H1 (cell line): Measurements from ENCODE around the gene NETO2. TPM values are rescaled to one million over a fixed set of nuclear protein-coding genes. Genes with fewer than 3 reads are reported as not detected.

Experiments
- CTCF ChIA-PET: fragments of 300-600 bp; sonication (Branson Sonifier 250); formaldehyde crosslinking; loops from one replicate; lab custom pipeline; 2021; ENCODE audit not compliant: partially characterized antibody; lab: Charles Lee
- POLR2A ChIA-PET: fragments of 300-600 bp; sonication (Branson Sonifier 250); formaldehyde crosslinking; loops from one replicate; lab custom pipeline; 2021; ENCODE audit warnings: inconsistent platforms; ENCODE audit not compliant: partially characterized antibody; lab: Charles Lee
- DNase-seq, 2 experiments: peaks; one replicate each; pipeline versions ENCODE4 v3.0.0 to v3.0.0-alpha.2; 2010 to 2022; ENCODE audit warnings: low spot score in 2 of 2, low read depth in 1 of 2, mixed read lengths in 1 of 2
- FAIRE-seq: peaks from 2 replicates; lab custom pipeline; 2011; peaks lifted over from hg19 to GRCh38; lab: Jason Lieb, UNC
- H2AFZ ChIP-seq: 2 replicates; pipeline ENCODE4 v1.8.1; 2012; ENCODE audit warnings: low read length, inconsistent platforms
- H2AK5ac ChIP-seq: 2 replicates; pipeline ENCODE4 v1.6.1; 2013; ENCODE audit warnings: low read depth, low read length
- H2BK120ac ChIP-seq: replicated peaks from 2 replicates; pipeline ENCODE3; 2013; ENCODE audit warnings: low read depth, low read length, inconsistent platforms
- H2BK12ac ChIP-seq: 2 replicates; pipeline ENCODE4 v1.6.1; 2013; ENCODE audit warnings: low read depth, low read length
- H2BK15ac ChIP-seq: 2 replicates; pipeline ENCODE4 v1.6.1; 2013; ENCODE audit warnings: low read length
- H2BK20ac ChIP-seq: 2 replicates; pipeline ENCODE4 v1.6.1; 2013; ENCODE audit warnings: low read length
- H2BK5ac ChIP-seq: 2 replicates; pipeline ENCODE4 v1.6.1; 2013; ENCODE audit warnings: low read depth, low read length
- H3K14ac ChIP-seq: 2 replicates; pipeline ENCODE4 v1.6.1; 2013; ENCODE audit warnings: inconsistent platforms; ENCODE audit not compliant: insufficient read length
- H3K18ac ChIP-seq: 2 replicates; pipeline ENCODE4 v1.6.1; 2013; ENCODE audit warnings: low read length; ENCODE audit errors: extremely low read depth
- H3K23ac ChIP-seq: 2 replicates; pipeline ENCODE4 v1.6.1; 2013; ENCODE audit warnings: inconsistent platforms; ENCODE audit not compliant: insufficient read length
- H3K23me2 ChIP-seq: 2 replicates; pipeline ENCODE4 v1.6.1; 2013; ENCODE audit warnings: low read depth, low read length
- H3K27ac ChIP-seq: 2 replicates; pipeline ENCODE4 v1.6.1; 2011; ENCODE audit warnings: low read depth, low read length, inconsistent platforms
- H3K27me3 ChIP-seq, 4 experiments: replicated peaks in 1 of 4; 1 replicate in 1 of 4; 2 replicates in 3 of 4; pipeline versions ENCODE4 v1.6.1 to v1.8.1; 2011 to 2013; ENCODE audit warnings: low read length in 3 of 4, mild to moderate bottlenecking in 3 of 4, inconsistent platforms in 2 of 4, mixed read lengths in 2 of 4, moderate library complexity in 1 of 4; ENCODE audit not compliant: control insufficient read depth in 3 of 4, insufficient read depth in 3 of 4; ENCODE audit errors: extremely low read depth in 1 of 4
- H3K36me3 ChIP-seq, 4 experiments: 2 replicates each; pipeline versions ENCODE4 v1.6.1 to v1.8.1; 2011 to 2013; ENCODE audit warnings: mild to moderate bottlenecking in 4 of 4, low read length in 3 of 4, moderate library complexity in 2 of 4, control low read depth in 1 of 4, inconsistent platforms in 1 of 4; ENCODE audit not compliant: insufficient read depth in 4 of 4, control insufficient read depth in 2 of 4
- H3K4ac ChIP-seq: replicated peaks from 2 replicates; pipeline ENCODE3; 2013; ENCODE audit warnings: low read length, low read depth, mixed read lengths, inconsistent platforms; ENCODE audit not compliant: insufficient read length
- H3K4me1 ChIP-seq, 4 experiments: replicated peaks in 1 of 4; 1 replicate in 1 of 4; 2 replicates in 3 of 4; pipeline versions ENCODE4 v1.6.1 to v1.8.1; 2011 to 2013; ENCODE audit warnings: low read length in 3 of 4, inconsistent platforms in 2 of 4, mixed read lengths in 1 of 4; ENCODE audit not compliant: insufficient read depth in 4 of 4, control insufficient read depth in 3 of 4
- H3K4me2 ChIP-seq, 2 experiments: 2 replicates each; pipeline versions ENCODE4 v1.6.1 to v1.8.1; 2011 to 2013; ENCODE audit warnings: low read depth in 2 of 2, low read length in 2 of 2, control low read depth in 1 of 2, inconsistent platforms in 1 of 2, mild to moderate bottlenecking in 1 of 2; ENCODE audit not compliant: insufficient read depth in 1 of 2
- H3K4me3 ChIP-seq, 4 experiments: fragments of 200-600, 300-600 bp in 1 of 4; sonication (generic), shearing (Covaris generic), sonication (Bioruptor Twin) in 1 of 4; 2 replicates each; pipeline versions ENCODE4 v1.5.1 to v1.8.1; 2011 to 2016; ENCODE audit warnings: low read length in 4 of 4, low read depth in 3 of 4, control low read depth in 2 of 4, inconsistent platforms in 2 of 4, mild to moderate bottlenecking in 2 of 4, mixed read lengths in 1 of 4, moderate library complexity in 1 of 4; ENCODE audit not compliant: insufficient read depth in 2 of 4; ENCODE audit errors: extremely low read depth in 1 of 4
- H3K56ac ChIP-seq: replicated peaks from 2 replicates; pipeline ENCODE3; 2013; ENCODE audit warnings: low read depth, mild to moderate bottlenecking, mixed read lengths, low read length, inconsistent platforms; ENCODE audit not compliant: insufficient read length
- H3K79me1 ChIP-seq: 2 replicates; pipeline ENCODE4 v1.6.1; 2013; ENCODE audit warnings: low read depth, low read length, control low read depth
- H3K79me2 ChIP-seq, 2 experiments: 2 replicates each; pipeline versions ENCODE4 v1.6.1 to v1.8.1; 2012 to 2013; ENCODE audit warnings: low read length in 2 of 2, mild to moderate bottlenecking in 2 of 2, inconsistent platforms in 1 of 2; ENCODE audit not compliant: insufficient read depth in 2 of 2, control insufficient read depth in 1 of 2
- H3K9ac ChIP-seq, 4 experiments: replicated peaks in 1 of 4; 1 replicate in 1 of 4; 2 replicates in 3 of 4; pipeline versions ENCODE4 v1.6.1 to v1.8.1; 2011 to 2013; ENCODE audit warnings: low read depth in 3 of 4, low read length in 3 of 4, control low read depth in 2 of 4, mild to moderate bottlenecking in 2 of 4, moderate library complexity in 2 of 4, inconsistent platforms in 1 of 4; ENCODE audit errors: extremely low read depth in 1 of 4
- H3K9me3 ChIP-seq, 2 experiments: 2 replicates each; pipeline versions ENCODE4 v1.6.1 to v1.8.1; 2012 to 2013; ENCODE audit warnings: mild to moderate bottlenecking in 2 of 2, moderate library complexity in 2 of 2, control low read depth in 1 of 2, inconsistent platforms in 1 of 2, low read depth in 1 of 2, low read length in 1 of 2, mixed read lengths in 1 of 2; ENCODE audit not compliant: insufficient read depth in 2 of 2
- H4K20me1 ChIP-seq, 2 experiments: replicated peaks in 1 of 2; 2 replicates each; pipeline versions ENCODE3 to v1.8.1; 2011 to 2013; ENCODE audit warnings: inconsistent platforms in 2 of 2, low read length in 2 of 2, mild to moderate bottlenecking in 1 of 2; ENCODE audit not compliant: insufficient read depth in 2 of 2, control insufficient read depth in 1 of 2
- H4K5ac ChIP-seq: 2 replicates; pipeline ENCODE4 v1.6.1; 2013; ENCODE audit warnings: low read length, low read depth, mixed read lengths, inconsistent platforms; ENCODE audit not compliant: insufficient read length
- H4K8ac ChIP-seq: 2 replicates; pipeline ENCODE4 v1.8.0; 2013; ENCODE audit warnings: mild to moderate bottlenecking, moderate library complexity, low read length, inconsistent platforms; ENCODE audit not compliant: insufficient read depth; ENCODE audit errors: extremely low read depth
- H4K91ac ChIP-seq: replicated peaks from 2 replicates; pipeline ENCODE3; 2013; ENCODE audit warnings: low read length, mixed read lengths, inconsistent platforms; ENCODE audit not compliant: insufficient read length
- BCL11A ChIP-seq, 2 experiments: IDR thresholded peaks; one replicate each; pipeline ENCODE4 v1.6.1; 2011; ENCODE audit warnings: low read depth in 2 of 2, low read length in 2 of 2, mild to moderate bottlenecking in 2 of 2
- CEBPB ChIP-seq: IDR thresholded peaks from 2 replicates; pipeline ENCODE4 v1.6.1; 2012; ENCODE audit warnings: low read depth, low read length
- CTCF ChIP-seq, 3 experiments: IDR thresholded peaks; 1 replicate in 2 of 3; 2 replicates in 1 of 3; pipeline versions ENCODE4 v1.5.1 to v1.6.1; 2011; ENCODE audit warnings: low read length in 3 of 3, mild to moderate bottlenecking in 3 of 3, inconsistent platforms in 2 of 3, low read depth in 1 of 3, moderate library complexity in 1 of 3; ENCODE audit not compliant: insufficient read depth in 1 of 3; ENCODE audit errors: control extremely low read depth in 1 of 3
- JUN ChIP-seq: IDR thresholded peaks from 2 replicates; pipeline ENCODE4 v1.6.1; 2011; ENCODE audit warnings: low read depth, mild to moderate bottlenecking, improper control_type of control experiment, low read length
- MAFK ChIP-seq: IDR thresholded peaks from 2 replicates; pipeline ENCODE4 v1.6.1; 2012; ENCODE audit warnings: low read depth, mild to moderate bottlenecking, improper control_type of control experiment, low read length
- RBBP5 ChIP-seq: IDR thresholded peaks from 2 replicates; pipeline ENCODE4 v1.7.1; 2012; ENCODE audit warnings: low read depth, mild to moderate bottlenecking, inconsistent platforms, low read length, moderate library complexity, borderline replicate concordance
- SP1 ChIP-seq: IDR thresholded peaks from 2 replicates; pipeline ENCODE4 v1.6.1; 2011; ENCODE audit warnings: low read depth, low read length
- SP4 ChIP-seq: IDR thresholded peaks from 2 replicates; pipeline ENCODE4 v1.6.1; 2012; ENCODE audit warnings: low read length, inconsistent platforms
- TCF12 ChIP-seq: IDR thresholded peaks from 2 replicates; pipeline ENCODE4 v1.6.1; 2011; ENCODE audit warnings: low read depth, mild to moderate bottlenecking, low read length
- TEAD4 ChIP-seq: IDR thresholded peaks from 2 replicates; pipeline ENCODE4 v1.6.1; 2012; ENCODE audit warnings: low read depth, low read length, inconsistent platforms, mixed read lengths
- ZNF274 ChIP-seq: IDR thresholded peaks from 2 replicates; pipeline ENCODE4 v1.7.0; 2012; ENCODE audit warnings: low read length, borderline replicate concordance; ENCODE audit errors: extremely low read depth
- WGBS, 2 experiments: shearing (Covaris generic) in 1 of 2; methylation state at CpG; one replicate each; pipeline versions ENCODE4 v1.1.6 to v1.1.7; 2013 to 2015; ENCODE audit warnings: low lambda C conversion rate in 2 of 2, mixed read lengths in 2 of 2, inconsistent platforms in 1 of 2, low coverage in 1 of 2, missing lambda C conversion rate in 1 of 2; ENCODE audit not compliant: insufficient replicate concordance in 2 of 2, insufficient coverage in 1 of 2, insufficient read length in 1 of 2; ENCODE audit errors: extremely low coverage in 1 of 2, missing lambda C conversion rate in 1 of 2; 5-methylcytosine and 5-hydroxymethylcytosine counted together
- polyA plus RNA-seq, 7 experiments: library from polyadenylated mRNA; depleted of rRNA in 3 of 7; stranded (reverse) in 5 of 7; unstranded in 2 of 7; fragments of >200 nt in 5 of 7; fragments of 200-250 nt in 2 of 7; gene quantifications; 1 replicate in 5 of 7; 2 replicates in 1 of 7; 4 replicates in 1 of 7; pipeline versions ENCODE4 v1.2.1 to v1.2.3, GENCODE V29; 2011 to 2013; ENCODE audit warnings: missing spikeins in 2 of 7, mixed read lengths in 2 of 7
- total RNA-seq: library from RNA; stranded (reverse); fragmentation: NEBNext Ultra II Directional; extraction: Animal tissue kit (Norgen Biotek cat#: 25700); gene quantifications from 2 replicates; pipeline ENCODE4 v1.2.1, GENCODE V29; 2021

NETO2 gene
- total and polyA plus RNA-seq, 2 of the 8 experiments (the other 6 are each of a cell fraction or from before 2014, with no cell fraction given), result 9.4 to 12.5 TPM

- Histone ChIP-seq H3K56ac (no peak overlapping the region), H3K23ac (no peak overlapping the region), H3K79me1 (no peaks in the 10 kb centered on the region), H2BK20ac (no peak overlapping the region), H4K20me1 (no peaks in the 10 kb centered on the region), H2BK12ac (no peak overlapping the region), H3K27ac (no peak overlapping the region), H3K36me3 (peaks cover 0 to 5% (median 1%) of the 10 kb centered on the region in 4 experiments; a peak in 3 of 8 replicates), H3K14ac (no peak overlapping the region), H2BK5ac (no peak overlapping the region), H3K27me3 (no peaks in the 10 kb centered on the region), H3K4me3 (no peak overlapping the region), H3K79me2 (no peaks in the 10 kb centered on the region), H4K5ac (no peak overlapping the region), H4K91ac (no peak overlapping the region), H3K9me3 (no peaks in the 10 kb centered on the region), H3K18ac (no peak overlapping the region), H3K23me2 (no peaks in the 10 kb centered on the region), H2AFZ (no peak overlapping the region), H3K9ac (no peak overlapping the region), H3K4me1 (peaks cover 0 to 5% (median 0%) of the 10 kb centered on the region in 4 experiments; a peak in 1 of 7 replicates), H2AK5ac (no peak overlapping the region), H3K4me2 (no peak overlapping the region), H3K4ac (no peak overlapping the region), H2BK120ac (no peak overlapping the region), H2BK15ac (no peak overlapping the region), H4K8ac (no peak overlapping the region)
- DNase-seq, result no peak
- FAIRE-seq, result no peak
- CTCF ChIA-PET, result interaction anchor here (1.0 to 1.7 kb wide), 3 partner anchors 9 to 28 kb away, joined by 3 to 5 read pairs (median 4); no protein-coding TSS in a partner anchor
- POLR2A ChIA-PET, result interaction anchor here (0.6 to 1.4 kb wide), 2 partner anchors 108 to 248 kb away, joined by 3 read pairs; no protein-coding TSS in a partner anchor
- WGBS, 2 experiments, result 92% methylated on average over 2 of the region's 2 CpGs; no CpG with 5 or more reads in 1 of the 2 experiments
- no peak for TF ChIP-seq TEAD4
- TF ChIP-seq TCF12, result no peak
- TF ChIP-seq CTCF (IDR thresholded peaks at IDR 0.05; ENCODE audit: control extremely low read depth in 1 of 3, insufficient read depth in 1 of 3, low read depth in 1 of 3, low read length in 3 of 3), result no peak
- no peak for TF ChIP-seq ZNF274
- TF ChIP-seq SP1, result no peak
- no peak for TF ChIP-seq MAFK
- no peak for TF ChIP-seq BCL11A (IDR thresholded peaks at IDR 0.05; ENCODE audit: low read depth in 2 of 2, low read length in 2 of 2)
- no peak for TF ChIP-seq SP4
- no peak for TF ChIP-seq JUN
- no peak for TF ChIP-seq CEBPB
- no peak for TF ChIP-seq RBBP5
Measured at GRCh38 chr16:47082099-47082865, 61.5 kb downstream of the NETO2 start.
